Liver (tissue), 9 donors: ENCODE measurements around the gene MIEN1. TPM values are rescaled to one million over a fixed set of nuclear protein-coding genes. Genes with fewer than 3 reads are reported as not detected.

Source experiments
- DNase-seq: peaks from one replicate; pipeline ENCODE4 v3.0.0-alpha.2; 2017; ENCODE audit warnings: low spot score
- H3K27ac ChIP-seq, 2 donors: one replicate each; pipeline ENCODE4 v1.7.0; 2013; ENCODE audit warnings: inconsistent platforms in 2 of 2, low read length in 2 of 2, control low read depth in 1 of 2, low read depth in 1 of 2, mild to moderate bottlenecking in 1 of 2
- H3K27me3 ChIP-seq, 4 donors: one replicate each; pipeline versions ENCODE4 v1.6.1 to v1.7.0; 2013; ENCODE audit warnings: low read length in 3 of 4, inconsistent platforms in 1 of 4, mild to moderate bottlenecking in 1 of 4, moderate library complexity in 1 of 4; ENCODE audit not compliant: control insufficient read depth in 4 of 4, insufficient read depth in 4 of 4
- H3K36me3 ChIP-seq, 4 donors: one replicate each; pipeline versions ENCODE4 v1.6.1 to v1.7.0; 2013; ENCODE audit warnings: low read length in 3 of 4, mild to moderate bottlenecking in 3 of 4, low read depth in 1 of 4, moderate library complexity in 1 of 4; ENCODE audit not compliant: control insufficient read depth in 4 of 4, insufficient read depth in 3 of 4
- H3K4me1 ChIP-seq, 4 donors: one replicate each; pipeline versions ENCODE4 v1.6.1 to v1.7.0; 2013; ENCODE audit warnings: low read length in 3 of 4, mild to moderate bottlenecking in 3 of 4, moderate library complexity in 1 of 4; ENCODE audit not compliant: control insufficient read depth in 4 of 4, insufficient read depth in 4 of 4
- H3K4me3 ChIP-seq, 3 donors: one replicate each; pipeline versions ENCODE4 v1.6.1 to v1.7.0; 2013; ENCODE audit warnings: low read length in 3 of 3, control low read depth in 1 of 3, low read depth in 1 of 3, mild to moderate bottlenecking in 1 of 3
- H3K9ac ChIP-seq, 2 donors: one replicate each; pipeline ENCODE4 v1.7.0; 2013; ENCODE audit warnings: low read length in 2 of 2, mild to moderate bottlenecking in 2 of 2, moderate library complexity in 2 of 2, control low read depth in 1 of 2, low read depth in 1 of 2
- H3K9me3 ChIP-seq, 4 donors: one replicate each; pipeline versions ENCODE4 v1.6.1 to v1.7.0; 2013; ENCODE audit warnings: low read length in 3 of 4; ENCODE audit not compliant: control insufficient read depth in 4 of 4
- HNF4G ChIP-seq: IDR thresholded peaks from 2 replicates; pipeline ENCODE4 v1.6.1; 2016; ENCODE audit warnings: antibody characterized with exemption
- JUND ChIP-seq, 2 donors: IDR thresholded peaks; 2 replicates each; pipeline ENCODE4 v1.6.1; 2016; ENCODE audit warnings: antibody characterized with exemption in 2 of 2
- NR2F2 ChIP-seq: IDR thresholded peaks from 2 replicates; pipeline ENCODE4 v1.6.1; 2016; ENCODE audit warnings: antibody characterized with exemption
- RAD21 ChIP-seq, 2 donors: IDR thresholded peaks; 2 replicates each; pipeline ENCODE4 v1.6.1; 2016; ENCODE audit warnings: antibody characterized with exemption in 2 of 2, mild to moderate bottlenecking in 2 of 2
- YY1 ChIP-seq: IDR thresholded peaks from 2 replicates; pipeline ENCODE4 v1.6.1; 2016; ENCODE audit warnings: antibody characterized with exemption, mild to moderate bottlenecking
- WGBS: extraction: QIAGEN DNeasy Blood & Tissue Kit; methylation state at CpG from one replicate; pipeline ENCODE4 v1.1.7; 2013; 5-methylcytosine and 5-hydroxymethylcytosine counted together
- polyA plus RNA-seq, 2 donors: library from polyadenylated mRNA; stranded (reverse) in 1 of 2; unstranded in 1 of 2; fragments of 200-250 nt in 1 of 2; fragments of >200 nt in 1 of 2; fragmentation: Nextera tagmentation in 1 of 2; extraction: Ambion mirVana in 1 of 2; gene quantifications; one replicate each; pipeline versions ENCODE4 v1.2.1 to v1.2.3, GENCODE V29; 2013 to 2015
- total RNA-seq, 2 donors: library from RNA; depleted of rRNA; stranded (reverse); fragments of >200 nt; gene quantifications; one replicate each; pipeline ENCODE4 v1.2.3, GENCODE V29; 2014
- TF ChIP-seq, protein P1 (sequence below): IDR thresholded peaks from 2 replicates; pipeline ENCODE4 v1.6.1; 2016; ENCODE audit warnings: antibody characterized with exemption
- TF ChIP-seq, protein P2 (sequence below): IDR thresholded peaks from 2 replicates; pipeline ENCODE4 v1.6.1; 2016; ENCODE audit warnings: antibody characterized with exemption, mild to moderate bottlenecking
- TF ChIP-seq, protein P3 (sequence below): IDR thresholded peaks from 2 replicates; pipeline ENCODE4 v1.6.1; 2016; ENCODE audit warnings: antibody characterized with exemption
- donor health status: healthy.
- donor health status: healthy.
- donor health status: healthy.
- donor health status: healthy.
- donor health status: healthy.

MIEN1 gene
- total and polyA plus RNA-seq, 4 donors = 11.1 to 99.0 (median 29.0) TPM

DNA sequence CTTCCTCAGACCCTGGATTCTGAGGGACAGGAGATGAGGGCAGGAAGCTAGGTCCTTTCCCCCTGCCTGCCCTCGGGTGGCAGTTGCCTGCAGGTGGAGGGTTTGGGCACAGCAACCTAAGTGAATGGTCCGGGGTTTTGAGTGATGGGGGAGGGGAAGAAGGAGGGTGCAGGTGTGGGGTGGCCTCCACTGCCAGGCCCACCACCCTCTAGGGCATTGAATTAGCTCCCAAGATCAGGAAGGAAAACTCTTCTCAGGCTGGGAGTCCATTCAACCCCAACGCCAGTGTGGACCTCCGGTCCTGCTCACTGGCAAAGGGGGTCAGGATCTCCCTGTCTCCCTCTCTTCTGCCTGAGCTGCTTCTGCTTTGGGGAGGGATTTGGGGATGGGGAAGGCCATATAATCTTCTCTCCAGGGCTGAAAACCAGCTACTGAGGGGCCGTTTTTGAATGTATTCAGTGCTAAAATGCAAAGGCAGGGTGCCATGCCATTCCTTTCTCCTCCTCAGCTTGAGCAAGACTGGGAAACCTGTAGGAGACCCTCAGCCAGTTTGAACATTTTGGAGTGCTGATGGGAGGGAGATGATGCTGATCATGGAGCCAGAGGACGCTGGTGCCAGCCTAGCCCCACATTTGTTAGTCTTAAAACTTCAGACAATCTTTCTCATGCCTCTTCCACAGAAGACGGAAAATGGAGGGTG is 26.2 kb upstream of the MIEN1 start:
- no peak for DNase-seq
- WGBS = 68% methylated on average over 7 of the region's 7 CpGs
- Histone ChIP-seq H3K27ac (peak overlapping the region in 1 of 2 donors; percentile 93), H3K4me3 (no peak overlapping the region), H3K9ac (no peak overlapping the region), H3K36me3 (no peaks in the 10 kb centered on the region), H3K27me3 (no peaks in the 10 kb centered on the region), H3K9me3 (no peaks in the 10 kb centered on the region), H3K4me1 (peaks cover 0 to 12% (median 3%) of the 10 kb centered on the region in 4 donors)
- TF ChIP-seq, protein P1, sequence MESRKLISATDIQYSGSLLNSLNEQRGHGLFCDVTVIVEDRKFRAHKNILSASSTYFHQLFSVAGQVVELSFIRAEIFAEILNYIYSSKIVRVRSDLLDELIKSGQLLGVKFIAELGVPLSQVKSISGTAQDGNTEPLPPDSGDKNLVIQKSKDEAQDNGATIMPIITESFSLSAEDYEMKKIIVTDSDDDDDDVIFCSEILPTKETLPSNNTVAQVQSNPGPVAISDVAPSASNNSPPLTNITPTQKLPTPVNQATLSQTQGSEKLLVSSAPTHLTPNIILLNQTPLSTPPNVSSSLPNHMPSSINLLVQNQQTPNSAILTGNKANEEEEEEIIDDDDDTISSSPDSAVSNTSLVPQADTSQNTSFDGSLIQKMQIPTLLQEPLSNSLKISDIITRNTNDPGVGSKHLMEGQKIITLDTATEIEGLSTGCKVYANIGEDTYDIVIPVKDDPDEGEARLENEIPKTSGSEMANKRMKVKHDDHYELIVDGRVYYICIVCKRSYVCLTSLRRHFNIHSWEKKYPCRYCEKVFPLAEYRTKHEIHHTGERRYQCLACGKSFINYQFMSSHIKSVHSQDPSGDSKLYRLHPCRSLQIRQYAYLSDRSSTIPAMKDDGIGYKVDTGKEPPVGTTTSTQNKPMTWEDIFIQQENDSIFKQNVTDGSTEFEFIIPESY = no peak
- TF ChIP-seq YY1 = no peak
- no peak for TF ChIP-seq RAD21 (IDR thresholded peaks at IDR 0.05)
- no peak for TF ChIP-seq NR2F2

DNA sequence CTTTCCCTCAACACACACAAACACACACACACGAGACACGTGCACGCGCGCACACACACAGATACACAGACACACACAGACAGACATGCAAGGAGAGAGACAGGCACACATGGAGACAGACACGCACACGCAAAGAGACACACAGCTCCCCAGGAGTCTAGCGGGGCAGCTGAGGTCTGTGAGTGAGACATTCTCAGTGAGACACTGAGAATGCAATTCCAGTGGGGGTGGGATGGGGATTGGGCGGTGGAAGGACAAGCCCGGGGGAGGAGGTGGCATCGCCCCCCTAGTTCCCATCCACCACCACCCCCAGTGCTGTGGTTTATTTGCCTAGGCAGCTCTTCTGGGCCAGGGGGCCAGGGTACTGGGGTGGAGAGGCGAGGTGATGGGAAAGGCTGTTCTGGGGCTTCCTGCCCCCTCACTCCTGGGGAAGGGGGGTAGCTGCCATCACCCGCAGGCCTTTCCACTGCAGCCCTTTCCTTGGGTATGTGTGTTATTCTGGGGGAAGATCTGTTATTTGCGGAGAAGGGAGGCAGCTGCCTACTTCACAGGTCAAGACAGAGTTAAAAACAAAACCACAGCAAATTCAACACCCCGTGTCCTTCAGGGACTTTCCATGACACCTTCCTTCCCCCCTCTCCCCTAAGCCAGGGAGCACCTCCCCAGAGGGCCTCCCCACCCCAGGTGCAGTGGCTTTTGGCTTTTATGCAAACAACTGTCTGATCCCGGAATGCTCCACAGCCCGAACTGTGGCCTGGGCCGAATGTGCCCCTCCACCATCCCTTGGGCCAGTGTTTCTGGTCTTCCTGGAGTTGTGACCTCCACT is 25.4 kb upstream of the MIEN1 start:
- Histone ChIP-seq H3K27me3 (no peaks in the 10 kb centered on the region), H3K4me3 (no peak overlapping the region), H3K9me3 (no peaks in the 10 kb centered on the region), H3K9ac (no peak overlapping the region), H3K27ac (peak overlapping the region in 1 of 2 donors; percentile 93), H3K36me3 (no peaks in the 10 kb centered on the region), H3K4me1 (peaks cover 0 to 12% (median 3%) of the 10 kb centered on the region in 4 donors)
- TF ChIP-seq, protein P2, sequence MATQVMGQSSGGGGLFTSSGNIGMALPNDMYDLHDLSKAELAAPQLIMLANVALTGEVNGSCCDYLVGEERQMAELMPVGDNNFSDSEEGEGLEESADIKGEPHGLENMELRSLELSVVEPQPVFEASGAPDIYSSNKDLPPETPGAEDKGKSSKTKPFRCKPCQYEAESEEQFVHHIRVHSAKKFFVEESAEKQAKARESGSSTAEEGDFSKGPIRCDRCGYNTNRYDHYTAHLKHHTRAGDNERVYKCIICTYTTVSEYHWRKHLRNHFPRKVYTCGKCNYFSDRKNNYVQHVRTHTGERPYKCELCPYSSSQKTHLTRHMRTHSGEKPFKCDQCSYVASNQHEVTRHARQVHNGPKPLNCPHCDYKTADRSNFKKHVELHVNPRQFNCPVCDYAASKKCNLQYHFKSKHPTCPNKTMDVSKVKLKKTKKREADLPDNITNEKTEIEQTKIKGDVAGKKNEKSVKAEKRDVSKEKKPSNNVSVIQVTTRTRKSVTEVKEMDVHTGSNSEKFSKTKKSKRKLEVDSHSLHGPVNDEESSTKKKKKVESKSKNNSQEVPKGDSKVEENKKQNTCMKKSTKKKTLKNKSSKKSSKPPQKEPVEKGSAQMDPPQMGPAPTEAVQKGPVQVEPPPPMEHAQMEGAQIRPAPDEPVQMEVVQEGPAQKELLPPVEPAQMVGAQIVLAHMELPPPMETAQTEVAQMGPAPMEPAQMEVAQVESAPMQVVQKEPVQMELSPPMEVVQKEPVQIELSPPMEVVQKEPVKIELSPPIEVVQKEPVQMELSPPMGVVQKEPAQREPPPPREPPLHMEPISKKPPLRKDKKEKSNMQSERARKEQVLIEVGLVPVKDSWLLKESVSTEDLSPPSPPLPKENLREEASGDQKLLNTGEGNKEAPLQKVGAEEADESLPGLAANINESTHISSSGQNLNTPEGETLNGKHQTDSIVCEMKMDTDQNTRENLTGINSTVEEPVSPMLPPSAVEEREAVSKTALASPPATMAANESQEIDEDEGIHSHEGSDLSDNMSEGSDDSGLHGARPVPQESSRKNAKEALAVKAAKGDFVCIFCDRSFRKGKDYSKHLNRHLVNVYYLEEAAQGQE = no peak
- no peak for TF ChIP-seq JUND (IDR thresholded peaks at IDR 0.05)
- WGBS = 74% methylated on average over 18 of the region's 18 CpGs
- DNase-seq = no peak

DNA sequence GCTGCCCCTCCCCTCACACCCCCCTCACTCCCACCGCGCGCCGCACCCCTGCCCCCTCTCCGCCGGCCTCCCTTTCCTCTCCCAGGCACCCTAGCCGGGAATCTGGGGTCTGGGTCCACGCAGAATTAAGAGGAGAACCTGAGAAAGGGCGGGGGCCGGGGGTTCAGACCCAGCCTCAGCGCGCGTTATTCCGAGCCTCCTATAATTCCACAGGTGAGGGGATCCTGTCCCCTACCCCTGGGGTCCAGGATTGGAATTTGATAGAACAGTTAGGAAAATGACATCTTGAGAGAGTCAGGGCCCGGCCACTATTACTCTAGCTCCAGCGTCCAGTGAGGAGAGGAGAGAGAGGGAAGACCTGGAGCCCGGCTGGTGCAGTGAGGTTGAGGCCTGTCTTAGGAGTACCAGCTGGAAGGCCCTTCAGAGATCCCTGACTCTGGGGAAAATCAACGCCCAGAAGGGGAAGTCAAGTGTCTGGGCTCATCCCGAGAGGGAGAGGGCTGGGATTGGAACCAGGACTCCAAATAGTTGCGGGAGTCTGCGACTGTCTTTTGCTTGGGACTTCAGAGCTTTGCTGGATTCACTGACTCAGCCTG is 24.7 kb upstream of the MIEN1 start:
- Histone ChIP-seq H3K27ac (peak overlapping the region; percentile 93 to 95), H3K27me3 (no peaks in the 10 kb centered on the region), H3K9me3 (no peaks in the 10 kb centered on the region), H3K4me1 (peaks cover under 1 to 15% (median 4%) of the 10 kb centered on the region in 4 donors), H3K4me3 (peak overlapping the region in 2 of 3 donors; percentile 72 to 88), H3K9ac (peak overlapping the region in 1 of 2 donors; percentile 78), H3K36me3 (no peaks in the 10 kb centered on the region)
- TF ChIP-seq, protein P2 = no peak
- TF ChIP-seq, protein P3, sequence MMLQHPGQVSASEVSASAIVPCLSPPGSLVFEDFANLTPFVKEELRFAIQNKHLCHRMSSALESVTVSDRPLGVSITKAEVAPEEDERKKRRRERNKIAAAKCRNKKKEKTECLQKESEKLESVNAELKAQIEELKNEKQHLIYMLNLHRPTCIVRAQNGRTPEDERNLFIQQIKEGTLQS = no peak
- no peak for TF ChIP-seq HNF4G
- no peak for DNase-seq
- WGBS = 45% methylated on average over 21 of the region's 21 CpGs
